PC-9 (cell line): ENCODE measurements around the gene GPD2.

Experiments
- EZH2 ChIP-seq: fragments of 200-600 bp; sonication (generic); IDR thresholded peaks from 2 replicates; pipeline ENCODE4 v1.8.0; 2017; ENCODE audit warnings: antibody characterized with exemption, low read depth
- TF ChIP-seq, protein P1 (sequence below): fragments of 200-600 bp; sonication (generic); conservative IDR thresholded peaks from 2 replicates; pipeline ENCODE4 v1.6.1; 2017; ENCODE audit warnings: mixed run types, antibody characterized with exemption, mild to moderate bottlenecking, moderate library complexity

DNA sequence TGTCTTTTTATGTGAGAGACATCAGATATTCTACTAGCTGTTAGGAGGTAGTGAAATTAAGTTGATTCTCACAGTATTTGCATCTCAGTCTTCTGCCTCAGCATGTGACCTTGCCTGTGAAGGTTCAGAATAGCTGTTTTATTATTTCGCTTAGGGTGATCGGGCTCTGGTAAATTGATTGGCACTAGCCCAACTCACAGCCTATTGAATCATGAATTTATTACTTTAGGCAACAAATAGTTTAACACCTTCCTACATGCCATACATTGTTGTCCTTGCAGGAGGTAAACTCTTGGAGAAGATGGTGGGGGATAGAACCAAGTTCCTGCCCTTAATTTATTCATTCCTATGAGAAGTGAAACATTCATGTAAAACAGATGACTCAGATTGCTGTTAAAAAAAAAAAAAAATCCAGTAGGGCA, 101.9 kb downstream of the GPD2 start:
- TF ChIP-seq, protein P1, sequence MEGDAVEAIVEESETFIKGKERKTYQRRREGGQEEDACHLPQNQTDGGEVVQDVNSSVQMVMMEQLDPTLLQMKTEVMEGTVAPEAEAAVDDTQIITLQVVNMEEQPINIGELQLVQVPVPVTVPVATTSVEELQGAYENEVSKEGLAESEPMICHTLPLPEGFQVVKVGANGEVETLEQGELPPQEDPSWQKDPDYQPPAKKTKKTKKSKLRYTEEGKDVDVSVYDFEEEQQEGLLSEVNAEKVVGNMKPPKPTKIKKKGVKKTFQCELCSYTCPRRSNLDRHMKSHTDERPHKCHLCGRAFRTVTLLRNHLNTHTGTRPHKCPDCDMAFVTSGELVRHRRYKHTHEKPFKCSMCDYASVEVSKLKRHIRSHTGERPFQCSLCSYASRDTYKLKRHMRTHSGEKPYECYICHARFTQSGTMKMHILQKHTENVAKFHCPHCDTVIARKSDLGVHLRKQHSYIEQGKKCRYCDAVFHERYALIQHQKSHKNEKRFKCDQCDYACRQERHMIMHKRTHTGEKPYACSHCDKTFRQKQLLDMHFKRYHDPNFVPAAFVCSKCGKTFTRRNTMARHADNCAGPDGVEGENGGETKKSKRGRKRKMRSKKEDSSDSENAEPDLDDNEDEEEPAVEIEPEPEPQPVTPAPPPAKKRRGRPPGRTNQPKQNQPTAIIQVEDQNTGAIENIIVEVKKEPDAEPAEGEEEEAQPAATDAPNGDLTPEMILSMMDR, result no peak
- TF ChIP-seq EZH2, result no peak
